IMR-90 (cell line): ENCODE measurements around the gene GLCCI1. TPM values are rescaled to one million over a fixed set of nuclear protein-coding genes. Genes with fewer than 3 reads are reported as not detected.

Experiments
- ATAC-seq: fragments of 200-7000 bp; cut with Tn5 transposase; 2 replicates; pipeline ENCODE4 v1.9.1; 2020; ENCODE audit warnings: low read depth, mild to moderate bottlenecking, moderate library complexity
- BruUV-seq: library from RNA; stranded (reverse); fragments of 400-500 nt; replicated peaks from 2 replicates; lab custom pipeline; 2021; lab: Mats Ljungman, UMichigan
- CTCF ChIA-PET: fragments of 300-600 bp; formaldehyde crosslinking; extraction: SDS; loops from one replicate; lab custom pipeline; 2021; ENCODE audit warnings: antibody characterized with exemption; lab: Yijun Ruan, JAX
- POLR2A ChIA-PET: fragments of 300-600 bp; sonication (Branson Sonifier 250); formaldehyde crosslinking; loops from one replicate; lab custom pipeline; 2022; ENCODE audit warnings: antibody characterized with exemption; ENCODE audit not compliant: unreplicated experiment; lab: Charles Lee
- DNase-seq: peaks from one replicate; pipeline ENCODE4 v3.0.0; 2013
- H2AFZ ChIP-seq: replicated peaks from 2 replicates; pipeline ENCODE3; 2013; ENCODE audit warnings: low read length, mild to moderate bottlenecking; ENCODE audit not compliant: poor library complexity
- H2AK5ac ChIP-seq: 2 replicates; pipeline ENCODE4 v1.6.1; 2013; ENCODE audit warnings: low read depth, low read length, inconsistent platforms
- H2AK9ac ChIP-seq: replicated peaks from 2 replicates; pipeline ENCODE3; 2013; ENCODE audit warnings: mild to moderate bottlenecking, low read depth, low read length, moderate library complexity; ENCODE audit not compliant: poor library complexity
- H2BK120ac ChIP-seq: 2 replicates; pipeline ENCODE4 v1.6.1; 2013; ENCODE audit warnings: low read depth, low read length, inconsistent platforms
- H2BK15ac ChIP-seq: 3 replicates; pipeline ENCODE4 v1.6.1; 2013; ENCODE audit warnings: low read depth, low read length, inconsistent platforms
- H2BK20ac ChIP-seq: 2 replicates; pipeline ENCODE4 v1.6.1; 2013; ENCODE audit warnings: low read depth, mild to moderate bottlenecking, inconsistent platforms, low read length, moderate library complexity
- H2BK5ac ChIP-seq: 2 replicates; pipeline ENCODE4 v1.6.1; 2013; ENCODE audit warnings: mild to moderate bottlenecking, low read depth, low read length, inconsistent platforms; ENCODE audit not compliant: poor library complexity, severe bottlenecking
- H3K14ac ChIP-seq: replicated peaks from 2 replicates; pipeline ENCODE4 v1.6.1; 2013; ENCODE audit warnings: low read depth, low read length, inconsistent platforms
- H3K18ac ChIP-seq: 2 replicates; pipeline ENCODE4 v1.6.1; 2013; ENCODE audit warnings: low read depth, low read length, control low read depth
- H3K23ac ChIP-seq: 2 replicates; pipeline ENCODE4 v1.6.1; 2013; ENCODE audit warnings: low read depth, low read length, inconsistent platforms
- H3K27ac ChIP-seq: 2 replicates; pipeline ENCODE4 v1.5.1; 2013; ENCODE audit warnings: mild to moderate bottlenecking, control low read depth, low read length; ENCODE audit not compliant: insufficient read depth
- H3K27me3 ChIP-seq: 2 replicates; pipeline ENCODE4 v1.6.1; 2013; ENCODE audit warnings: low read length; ENCODE audit not compliant: control insufficient read depth, insufficient read depth
- H3K36me3 ChIP-seq: 2 replicates; pipeline ENCODE4 v1.6.1; 2013; ENCODE audit warnings: low read length, mixed read lengths; ENCODE audit not compliant: control insufficient read depth, insufficient read depth
- H3K4ac ChIP-seq: 2 replicates; pipeline ENCODE4 v1.6.1; 2013; ENCODE audit warnings: low read depth, low read length, inconsistent platforms
- H3K4me1 ChIP-seq: 2 replicates; pipeline ENCODE4 v1.6.1; 2013; ENCODE audit warnings: low read length, mixed read lengths; ENCODE audit not compliant: control insufficient read depth, insufficient read depth
- H3K4me2 ChIP-seq: 2 replicates; pipeline ENCODE4 v1.6.1; 2013; ENCODE audit warnings: low read depth, mild to moderate bottlenecking, control low read depth, low read length, moderate library complexity
- H3K4me3 ChIP-seq: 2 replicates; pipeline ENCODE4 v1.5.1; 2013; ENCODE audit warnings: low read depth, mild to moderate bottlenecking, control low read depth, low read length, moderate library complexity; ENCODE audit not compliant: insufficient read depth
- H3K56ac ChIP-seq: 2 replicates; pipeline ENCODE4 v1.6.1; 2013; ENCODE audit warnings: low read length, inconsistent platforms; ENCODE audit not compliant: insufficient read depth; ENCODE audit errors: extremely low read depth
- H3K79me1 ChIP-seq, 2 experiments: 2 replicates each; pipeline ENCODE4 v1.6.1; 2013; ENCODE audit warnings: low read length in 2 of 2, inconsistent platforms in 1 of 2, low read depth in 1 of 2
- H3K9ac ChIP-seq: 2 replicates; pipeline ENCODE4 v1.6.1; 2013; ENCODE audit warnings: low read depth, low read length, control low read depth
- H3K9me1 ChIP-seq: 2 replicates; pipeline ENCODE4 v1.6.1; 2013; ENCODE audit warnings: low read length, inconsistent platforms; ENCODE audit not compliant: insufficient read depth
- H3K9me3 ChIP-seq: 2 replicates; pipeline ENCODE4 v1.6.1; 2013; ENCODE audit warnings: low read length; ENCODE audit not compliant: control insufficient read depth, insufficient read depth
- H4K20me1 ChIP-seq: 2 replicates; pipeline ENCODE4 v1.6.1; 2013; ENCODE audit warnings: low read length, inconsistent platforms; ENCODE audit not compliant: insufficient read depth
- H4K5ac ChIP-seq: 2 replicates; pipeline ENCODE4 v1.6.1; 2013; ENCODE audit warnings: mild to moderate bottlenecking, low read depth, low read length, control low read depth
- H4K8ac ChIP-seq, 2 experiments: 2 replicates each; pipeline ENCODE4 v1.6.1; 2013; ENCODE audit warnings: low read depth in 2 of 2, low read length in 2 of 2, control low read depth in 1 of 2, inconsistent platforms in 1 of 2
- H4K91ac ChIP-seq: 2 replicates; pipeline ENCODE4 v1.6.1; 2013; ENCODE audit warnings: low read depth, low read length, inconsistent platforms; ENCODE audit not compliant: insufficient read depth
- CEBPB ChIP-seq: IDR thresholded peaks from 2 replicates; pipeline ENCODE4 v1.6.1; 2012; ENCODE audit warnings: low read depth, low read length, improper control_type of control experiment
- CTCF ChIP-seq: conservative IDR thresholded peaks from 2 replicates; pipeline ENCODE4 v1.5.1; 2012; ENCODE audit warnings: mild to moderate bottlenecking, low read depth, low read length, improper control_type of control experiment
- MAFK ChIP-seq: IDR thresholded peaks from 2 replicates; pipeline ENCODE4 v1.6.1; 2012; ENCODE audit warnings: low read depth, low read length, improper control_type of control experiment
- MAZ ChIP-seq: IDR thresholded peaks from 2 replicates; pipeline ENCODE4 v1.6.1; 2012; ENCODE audit warnings: low read depth, mild to moderate bottlenecking, low read length, improper control_type of control experiment, moderate library complexity, borderline replicate concordance
- MXI1 ChIP-seq: IDR thresholded peaks from 2 replicates; pipeline ENCODE4 v1.6.1; 2012; ENCODE audit warnings: low read depth, mild to moderate bottlenecking, low read length, moderate library complexity, borderline replicate concordance
- NFE2L2 ChIP-seq: fragments of 150-350 bp; IDR thresholded peaks from 2 replicates; pipeline ENCODE4 v1.6.1; 2016; ENCODE audit warnings: low read depth, mild to moderate bottlenecking, low read length
- RCOR1 ChIP-seq: IDR thresholded peaks from 2 replicates; pipeline ENCODE4 v1.6.1; 2012; ENCODE audit warnings: mild to moderate bottlenecking, low read length, improper control_type of control experiment; ENCODE audit not compliant: insufficient replicate concordance
- SMC3 ChIP-seq: fragments of 150-350 bp; IDR thresholded peaks from 2 replicates; pipeline ENCODE4 v1.6.1; 2016; ENCODE audit warnings: low read depth, mild to moderate bottlenecking, antibody characterized with exemption, low read length, moderate library complexity
- whole genome bisulfite sequencing, 2 experiments: methylation state at CpG; one replicate each; pipeline versions ENCODE4 v1.1.5 to v1.1.7; 2013; ENCODE audit warnings: missing lambda C conversion rate in 2 of 2; ENCODE audit not compliant: insufficient read length in 1 of 2; ENCODE audit errors: extremely low coverage in 2 of 2; 5-methylcytosine and 5-hydroxymethylcytosine counted together
- dilution Hi-C: fragments of 300-500 bp; cut with HindIII; formaldehyde crosslinking; loops from one replicate; pipeline ENCODE4 v1.14.3; 2018; ENCODE audit warnings: low sequenced_read_pairs; ENCODE audit not compliant: unreplicated experiment
- in situ Hi-C: fragments of 300-500 bp; cut with MboI; formaldehyde crosslinking; loops from 3 replicates; pipeline ENCODE4 v1.14.3; 2019; ENCODE audit warnings: low sequenced_read_pairs, inconsistent platforms, mixed read lengths
- intact Hi-C: fragments of 100-400 bp; cut with micrococcal nuclease; formaldehyde crosslinking; loops from 2 replicates; pipeline ENCODE4 v1.10.0; 2022
- polyA plus RNA-seq, 3 experiments: library from polyadenylated mRNA; depleted of rRNA; stranded (reverse); fragments of >200 nt; gene quantifications; 2 replicates each; pipeline ENCODE4 v1.2.3, GENCODE V29; 2012; ENCODE audit warnings: low replicate concordance in 1 of 3
- total RNA-seq: library from RNA; depleted of rRNA; stranded (reverse); fragments of >200 nt; gene quantifications from 2 replicates; pipeline ENCODE4 v1.2.3, GENCODE V29; 2012

Gene GLCCI1
- total and polyA plus RNA-seq, 2 of the 4 experiments (the other 2 are of a cell fraction): 4.1 to 6.2 TPM

DNA sequence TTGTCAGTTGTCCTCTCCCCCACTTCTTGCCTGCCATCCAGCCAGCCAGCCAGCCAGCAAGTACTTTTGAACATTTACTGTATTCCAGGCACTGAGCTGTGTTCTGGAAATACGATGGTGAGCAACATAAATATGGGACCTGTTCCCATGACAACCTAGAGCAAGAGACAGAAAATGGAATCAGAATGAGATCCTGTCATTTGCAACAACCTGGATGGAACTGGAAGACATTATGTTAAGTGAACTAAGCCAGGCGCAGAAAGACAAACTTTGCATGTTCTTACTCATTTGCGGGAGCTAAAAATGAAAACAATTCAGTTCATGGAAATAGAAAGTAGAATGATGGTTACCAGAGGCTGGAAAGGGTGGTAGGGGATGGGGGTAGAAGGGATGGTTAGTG lies 152.6 kb downstream of the GLCCI1 start:
- no peak overlapping the region for H3K23ac ChIP-seq
- no peak overlapping the region for H4K8ac ChIP-seq
- TF ChIP-seq MAFK (no peak), NFE2L2 (no peak), MXI1 (no peak), CTCF (no peak), MAZ (no peak), RCOR1 (no peak), CEBPB (no peak), SMC3 (no peak)
- in situ Hi-C loops: no loop called here
- BruUV-seq: no TSS peak
- H2BK120ac ChIP-seq: no peak overlapping the region
- no peak overlapping the region for H2AK9ac ChIP-seq
- peaks cover 2% of the 10 kb centered on the region; the same call in 1 of the 2 replicates for H3K27me3 ChIP-seq
- H3K79me1 ChIP-seq: no peaks in the 10 kb centered on the region
- no peak overlapping the region for H2BK20ac ChIP-seq
- H3K4me1 ChIP-seq: no peaks in the 10 kb centered on the region
- H3K4me2 ChIP-seq: no peak overlapping the region
- H3K9me1 ChIP-seq: no peaks in the 10 kb centered on the region
- no peak overlapping the region for H4K91ac ChIP-seq
- no peak overlapping the region for H3K56ac ChIP-seq
- no peak overlapping the region for H3K18ac ChIP-seq
- no peaks in the 10 kb centered on the region for H3K9me3 ChIP-seq
- H2BK5ac ChIP-seq: no peak overlapping the region
- POLR2A ChIA-PET: no interaction called here
- 58% methylated on average over 3 of the region's 3 CpGs; no CpG with 5 or more reads in 1 of the 2 experiments for WGBS, 2 experiments
- ATAC-seq (no peak), DNase-seq (no peak)
- no peak overlapping the region for H3K9ac ChIP-seq
- no peak overlapping the region for H3K14ac ChIP-seq
- dilution Hi-C loops: no loop called here
- no peaks in the 10 kb centered on the region for H3K36me3 ChIP-seq
- CTCF ChIA-PET: interaction anchor here (0.6 kb wide), 1 partner anchor 169 kb away, joined by 4 read pairs; no protein-coding TSS in a partner anchor
- no peak overlapping the region for H3K4ac ChIP-seq
- H2BK15ac ChIP-seq: no peak overlapping the region
- intact Hi-C loops: no loop called here
- H4K5ac ChIP-seq: no peak overlapping the region
- no peak overlapping the region for H2AFZ ChIP-seq
- no peak overlapping the region for H3K27ac ChIP-seq
- H2AK5ac ChIP-seq: no peak overlapping the region
- no peaks in the 10 kb centered on the region for H4K20me1 ChIP-seq
- no peak overlapping the region for H3K4me3 ChIP-seq
